SK-N-SH (cell line): ENCODE measurements around the gene MLXIPL. TPM values are rescaled to one million over a fixed set of nuclear protein-coding genes. Genes with fewer than 3 reads are reported as not detected.

Source experiments
- CTCF ChIA-PET: fragments of 300-600, 350-600 bp; formaldehyde crosslinking; extraction: SDS; loops from one replicate; lab custom pipeline; 2021; lab: Yijun Ruan, JAX
- POLR2A ChIA-PET: fragments of 350-600 bp; sonication (Branson Sonifier 250); formaldehyde crosslinking; extraction: SDS; loops from one replicate; lab custom pipeline; 2020; ENCODE audit warnings: antibody characterized with exemption, inconsistent platforms; lab: Yijun Ruan, JAX
- DNase-seq: peaks from one replicate; pipeline ENCODE4 v3.0.0; 2012
- H2AFZ ChIP-seq: fragments of 200-600 bp; sonication (generic); 2 replicates; pipeline ENCODE4 v1.8.1; 2016; ENCODE audit warnings: antibody characterized with exemption, mild to moderate bottlenecking, low read depth
- H3F3A ChIP-seq: fragments of 200-600 bp; sonication (generic); replicated peaks from 2 replicates; pipeline ENCODE3; 2016; ENCODE audit warnings: antibody characterized with exemption, mild to moderate bottlenecking; ENCODE audit not compliant: insufficient read depth
- H3K27ac ChIP-seq, 2 experiments: fragments of 200-500 bp in 1 of 2; fragments of 200-600 bp in 1 of 2; sonication (Bioruptor generic) in 1 of 2; sonication (generic), shearing (Covaris generic) in 1 of 2; 2 replicates each; pipeline versions ENCODE4 v1.5.1 to v1.6.1; 2014 to 2016; ENCODE audit warnings: low read depth in 2 of 2, inconsistent platforms in 1 of 2, low read length in 1 of 2, mild to moderate bottlenecking in 1 of 2, mixed read lengths in 1 of 2
- H3K27me3 ChIP-seq: fragments of 200-600 bp; sonication (generic), shearing (Covaris generic); 2 replicates; pipeline ENCODE4 v1.6.1; 2016; ENCODE audit warnings: mixed run types; ENCODE audit not compliant: insufficient read depth
- H3K36me3 ChIP-seq, 2 experiments: fragments of 200-500 bp in 1 of 2; fragments of 200-600 bp in 1 of 2; sonication (Bioruptor generic) in 1 of 2; sonication (generic) in 1 of 2; replicated peaks in 1 of 2; 2 replicates each; pipeline versions ENCODE3 to v1.5.1; 2014 to 2016; ENCODE audit warnings: low read length in 1 of 2, mild to moderate bottlenecking in 1 of 2; ENCODE audit not compliant: insufficient read depth in 2 of 2, control insufficient read depth in 1 of 2
- H3K4me1 ChIP-seq, 2 experiments: fragments of 200-500 bp in 1 of 2; fragments of 200-600 bp in 1 of 2; sonication (Bioruptor generic) in 1 of 2; sonication (generic), shearing (Covaris generic) in 1 of 2; 2 replicates each; pipeline versions ENCODE4 v1.5.1 to v1.6.1; 2014 to 2016; ENCODE audit warnings: low read depth in 1 of 2, low read length in 1 of 2, mixed run types in 1 of 2; ENCODE audit not compliant: insufficient read depth in 2 of 2, control insufficient read depth in 1 of 2
- H3K4me2 ChIP-seq: fragments of 200-600 bp; sonication (generic), shearing (Covaris generic); 2 replicates; pipeline ENCODE4 v1.6.1; 2017; ENCODE audit warnings: mixed run types
- H3K4me3 ChIP-seq, 2 experiments: fragments of 200-500 bp in 1 of 2; fragments of 200-600 bp in 1 of 2; sonication (Bioruptor generic) in 1 of 2; sonication (generic), shearing (Covaris generic) in 1 of 2; 2 replicates each; pipeline versions ENCODE4 v1.5.1 to v1.8.1; 2014 to 2016; ENCODE audit warnings: low read depth in 2 of 2, inconsistent platforms in 1 of 2, low read length in 1 of 2, mild to moderate bottlenecking in 1 of 2, mixed read lengths in 1 of 2, moderate library complexity in 1 of 2
- H3K79me2 ChIP-seq: fragments of 200-600 bp; sonication (generic); 2 replicates; pipeline ENCODE4 v1.8.1; 2017; ENCODE audit warnings: mild to moderate bottlenecking; ENCODE audit not compliant: insufficient read depth
- H3K9ac ChIP-seq: fragments of 200-600 bp; sonication (generic); 2 replicates; pipeline ENCODE4 v1.6.1; 2017; ENCODE audit warnings: mixed run types
- H3K9me2 ChIP-seq: fragments of 200-600 bp; sonication (generic); 2 replicates; pipeline ENCODE4 v1.6.1; 2017; ENCODE audit warnings: mixed run types
- H3K9me3 ChIP-seq: fragments of 200-600 bp; sonication (generic); 2 replicates; pipeline ENCODE4 v1.6.1; 2017; ENCODE audit warnings: mixed run types, mild to moderate bottlenecking, moderate library complexity
- H4K20me1 ChIP-seq: fragments of 200-600 bp; sonication (generic); 2 replicates; pipeline ENCODE4 v1.6.1; 2017; ENCODE audit warnings: mild to moderate bottlenecking, mixed run types; ENCODE audit not compliant: insufficient read depth
- CHD2 ChIP-seq: fragments of 150-350 bp; IDR thresholded peaks from 2 replicates; pipeline ENCODE4 v1.6.1; 2018; ENCODE audit warnings: low read length; ENCODE audit not compliant: partially characterized antibody
- CTCF ChIP-seq: fragments of 200-600 bp; sonication (generic); IDR thresholded peaks from 2 replicates; pipeline ENCODE4 v1.6.1; 2017; ENCODE audit warnings: antibody characterized with exemption, mild to moderate bottlenecking, moderate library complexity
- EP300 ChIP-seq, 2 experiments: IDR thresholded peaks; 2 replicates each; pipeline versions ENCODE4 v1.4.0 to v1.6.1; 2012; ENCODE audit warnings: borderline replicate concordance in 1 of 2, low read depth in 1 of 2, low read length in 1 of 2
- EZH2phosphoT487 ChIP-seq: fragments of 200-600 bp; sonication (generic); IDR thresholded peaks from 2 replicates; pipeline ENCODE4 v1.6.1; 2017; ENCODE audit warnings: low read depth, mixed run types, mild to moderate bottlenecking, antibody characterized with exemption, moderate library complexity, borderline replicate concordance
- FOXM1 ChIP-seq: IDR thresholded peaks from 2 replicates; pipeline ENCODE4 v1.4.0; 2012; ENCODE audit warnings: low read depth, mild to moderate bottlenecking
- GATA2 ChIP-seq: sonication (generic); formaldehyde crosslinking; IDR thresholded peaks from 2 replicates; pipeline ENCODE4 v1.5.0; 2020; ENCODE audit warnings: mild to moderate bottlenecking, missing genetic modification reagents
- JUND ChIP-seq: IDR thresholded peaks from 2 replicates; pipeline ENCODE4 v1.4.0; 2012
- MEF2A ChIP-seq: IDR thresholded peaks from 2 replicates; pipeline ENCODE4 v1.4.0; 2012; ENCODE audit warnings: low read depth, borderline replicate concordance
- MXI1 ChIP-seq: IDR thresholded peaks from 2 replicates; pipeline ENCODE4 v1.6.1; 2012; ENCODE audit warnings: mild to moderate bottlenecking, low read depth, low read length, improper control_type of control experiment
- PBX3 ChIP-seq: IDR thresholded peaks from 2 replicates; pipeline ENCODE4; 2012
- RAD21 ChIP-seq: IDR thresholded peaks from 2 replicates; pipeline ENCODE4 v1.6.1; 2012; ENCODE audit warnings: mild to moderate bottlenecking, low read length
- RCOR1 ChIP-seq: fragments of 150-350 bp; IDR thresholded peaks from 2 replicates; pipeline ENCODE4 v1.6.1; 2017; ENCODE audit warnings: antibody characterized with exemption, low read length
- RXRA ChIP-seq: IDR thresholded peaks from 2 replicates; pipeline ENCODE4 v1.4.0; 2012; ENCODE audit warnings: low read depth, mild to moderate bottlenecking, borderline replicate concordance
- SIN3A ChIP-seq: IDR thresholded peaks from 2 replicates; pipeline ENCODE4 v1.6.1; 2012; ENCODE audit warnings: low read depth, mild to moderate bottlenecking, low read length, moderate library complexity, borderline replicate concordance
- TAF1 ChIP-seq: IDR thresholded peaks from 2 replicates; pipeline ENCODE4 v1.6.1; 2012; ENCODE audit warnings: low read depth, mild to moderate bottlenecking, low read length, moderate library complexity, borderline replicate concordance
- TCF12 ChIP-seq: IDR thresholded peaks from 2 replicates; pipeline ENCODE4 v1.4.0; 2012
- TEAD4 ChIP-seq: IDR thresholded peaks from 2 replicates; pipeline ENCODE4 v1.4.0; 2012; ENCODE audit warnings: mild to moderate bottlenecking, borderline replicate concordance; ENCODE audit not compliant: insufficient read depth
- WGBS: methylation state at CpG from one replicate; pipeline ENCODE4 v1.1.6; 2017; ENCODE audit warnings: low lambda C conversion rate; 5-methylcytosine and 5-hydroxymethylcytosine counted together
- polyA plus RNA-seq, 3 experiments: library from polyadenylated mRNA; depleted of rRNA; stranded (reverse); fragments of >200 nt; gene quantifications; 2 replicates each; pipeline ENCODE4 v1.2.3, GENCODE V29; 2012

MLXIPL gene
- polyA plus RNA-seq, 1 of the 3 experiments (the other 2 are of a cell fraction), result 0.21 TPM

- WGBS, result 69% methylated on average over 21 of the region's 22 CpGs
- no peak for DNase-seq
- no peaks in the 10 kb centered on the region for H3K79me2 ChIP-seq
- no peaks in the 10 kb centered on the region for H3F3A ChIP-seq
- ChIA-PET POLR2A (no interaction called here), CTCF (interaction anchor here (0.7 to 16.3 kb wide), 6 partner anchors 9 to 131 kb away, joined by 4 to 326 read pairs (median 180); partner anchors contain the start of genes ABHD11, MLXIPL, STX1A and VPS37D)
- H3K36me3 ChIP-seq, result no peaks in the 10 kb centered on the region
- H3K4me2 ChIP-seq, result no peak overlapping the region
- no peaks in the 10 kb centered on the region; a peak in 1 of 4 replicates for H3K4me1 ChIP-seq
- H4K20me1 ChIP-seq, result no peaks in the 10 kb centered on the region
- H3K9ac ChIP-seq, result no peak overlapping the region
- TF ChIP-seq RAD21 (no peak), PBX3 (peak; percentile 52)
- H3K9me2 ChIP-seq, result no peaks in the 10 kb centered on the region
- peaks cover 21% of the 10 kb centered on the region for H3K27me3 ChIP-seq
- no peak overlapping the region for H3K4me3 ChIP-seq
- H2AFZ ChIP-seq, result no peak overlapping the region
- no peaks in the 10 kb centered on the region for H3K9me3 ChIP-seq
- no peak overlapping the region for H3K27ac ChIP-seq
These were observed 21.3 kb downstream of the MLXIPL start for GRCh38 chr7:73602721-73603651.

- Histone ChIP-seq H3K4me3 (no peak overlapping the region), H3K4me2 (no peak overlapping the region), H3K79me2 (no peaks in the 10 kb centered on the region), H3K9ac (no peak overlapping the region), H3F3A (no peaks in the 10 kb centered on the region), H3K4me1 (no peaks in the 10 kb centered on the region), H3K36me3 (no peaks in the 10 kb centered on the region), H3K27ac (no peak overlapping the region), H3K9me3 (no peaks in the 10 kb centered on the region), H3K27me3 (peaks cover 7% of the 10 kb centered on the region), H3K9me2 (no peaks in the 10 kb centered on the region), H2AFZ (no peak overlapping the region), H4K20me1 (no peaks in the 10 kb centered on the region)
- TF ChIP-seq TAF1 (no peak), EZH2phosphoT487 (no peak), JUND (no peak), MXI1 (no peak), SIN3A (no peak), FOXM1 (no peak), MEF2A (no peak), GATA2 (CRISPR knock-in tag) (no peak), CHD2 (no peak), EP300 (IDR thresholded peaks at IDR 0.05; ENCODE audit: borderline replicate concordance in 1 of 2, low read depth in 1 of 2, low read length in 1 of 2) (no peak), TCF12 (no peak), RCOR1 (no peak), RXRA (no peak), TEAD4 (no peak), RAD21 (no peak), CTCF (no peak)
- ChIA-PET CTCF (interaction anchor here (1.2 to 16.3 kb wide), 4 partner anchors 21 to 135 kb away, joined by 3 to 326 read pairs (median 8); partner anchors contain the start of genes STX1A, TBL2 and VPS37D), POLR2A (no interaction called here)
- DNase-seq, result no peak
- 69% methylated on average over 7 of the region's 7 CpGs for WGBS
These were observed 24.4 kb downstream of the MLXIPL start for GRCh38 chr7:73599916-73600315.
